ENCODE measurements around the gene PDZD2.
A peak's percentile ranks its signal among the peaks of the same experiment; 100 is the strongest.
"Not testable (repeated sequence)": the region's sequence is repeated elsewhere in the genome, so short reads cannot be mapped to it uniquely, and the experiment has no call there.

The PDZD2 gene

GRCh38 chr5:32031089-32031488 is 392.2 kb downstream of the PDZD2 start:
- no peak for TF ChIP-seq CTCF (IDR thresholded peaks at IDR 0.05; ENCODE audit: insufficient read depth, low read depth, low read length, missing control alignments)
- no peak overlapping the region for H3K4me3 ChIP-seq (ENCODE audit: low read length)
- DNase-seq (ENCODE audit: low read depth): peak; percentile 70

- no peak overlapping the region for H3K4me3 ChIP-seq (ENCODE audit: low read length)
- TF ChIP-seq CTCF (IDR thresholded peaks at IDR 0.05; ENCODE audit: insufficient read depth, low read depth, low read length, missing control alignments): peak; percentile 2
- DNase-seq (ENCODE audit: low read depth): no peak
Measured at GRCh38 chr5:32038523-32038922, 399.6 kb downstream of the PDZD2 start.

GRCh38 chr5:32039133-32039532 is 400.2 kb downstream of the PDZD2 start:
- not testable (repeated sequence) for H3K4me3 ChIP-seq (ENCODE audit: low read length); DNase-seq (ENCODE audit: low read depth)

DNA sequence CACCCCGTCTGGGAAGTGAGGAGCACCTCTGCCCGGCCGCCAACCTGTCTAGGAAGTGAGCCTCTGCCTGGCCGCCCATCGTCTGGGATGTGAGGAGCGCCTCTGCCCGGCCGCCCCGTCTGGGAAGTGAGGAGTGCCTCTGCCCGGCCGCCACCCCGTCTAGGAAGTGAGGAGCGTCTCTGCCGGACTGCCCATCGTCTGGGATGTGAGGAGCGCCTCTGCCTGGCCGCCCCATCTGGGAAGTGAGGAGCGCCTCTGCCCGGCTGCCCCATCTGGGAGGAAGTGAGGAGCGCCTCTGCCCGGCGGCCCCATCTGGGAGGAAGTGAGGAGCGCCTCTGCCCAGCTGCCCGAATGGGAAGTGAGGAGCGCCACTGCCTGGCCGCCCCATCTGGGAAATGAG is 400.7 kb downstream of the PDZD2 start:
- H3K4me3 ChIP-seq (ENCODE audit: low read length); DNase-seq (ENCODE audit: low read depth): not testable (repeated sequence)

DNA sequence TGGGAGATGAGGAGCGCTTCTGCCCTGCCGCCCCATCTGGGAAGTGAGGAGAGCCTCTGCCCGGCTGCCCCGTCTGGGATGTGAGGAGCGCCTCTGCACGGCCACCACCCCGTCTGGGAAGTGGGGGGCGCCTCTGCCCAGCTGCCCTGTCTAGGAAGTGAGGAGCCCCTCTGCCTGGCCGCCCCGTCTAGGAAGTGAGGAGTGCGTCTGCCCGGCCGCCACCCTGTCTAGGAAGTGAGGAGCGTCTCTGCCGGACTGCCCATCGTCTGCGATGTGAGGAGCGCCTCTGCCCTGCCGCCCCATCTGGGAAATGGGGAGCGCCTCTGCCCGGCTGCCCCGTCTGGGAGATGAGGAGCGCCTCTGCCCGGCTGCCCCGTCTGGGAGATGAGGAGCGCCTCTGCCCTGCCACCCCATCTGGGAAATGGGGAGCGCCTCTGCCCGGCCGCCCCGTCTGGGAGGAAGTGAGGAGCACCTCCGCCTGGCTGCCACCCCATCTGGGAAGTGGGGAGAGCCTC is 401.3 kb downstream of the PDZD2 start:
- not testable (repeated sequence) for H3K4me3 ChIP-seq (ENCODE audit: low read length); DNase-seq (ENCODE audit: low read depth)

- no peak overlapping the region for H3K4me3 ChIP-seq (ENCODE audit: low read length)
- DNase-seq (ENCODE audit: low read depth): peak; percentile 85
Measured at GRCh38 chr5:32042551-32042961, 403.6 kb downstream of the PDZD2 start.

GRCh38 chr5:32043105-32043504 is 404.2 kb downstream of the PDZD2 start:
- no peak for TF ChIP-seq CTCF (IDR thresholded peaks at IDR 0.05; ENCODE audit: insufficient read depth, low read depth, low read length, missing control alignments)
- H3K4me3 ChIP-seq (ENCODE audit: low read length): no peak overlapping the region
- DNase-seq (ENCODE audit: low read depth): no peak

More at GRCh38 chr5:32042551-32042961, 403.6 kb downstream of the PDZD2 start:
- no peak for TF ChIP-seq CTCF (IDR thresholded peaks at IDR 0.05; ENCODE audit: insufficient read depth, low read depth, low read length, missing control alignments)

- TF ChIP-seq CTCF (IDR thresholded peaks at IDR 0.05; ENCODE audit: insufficient read depth, low read depth, low read length, missing control alignments): no peak
- no peak overlapping the region for H3K4me3 ChIP-seq (ENCODE audit: low read length)
- DNase-seq (ENCODE audit: low read depth): no peak
Measured at GRCh38 chr5:32044434-32044833, 405.5 kb downstream of the PDZD2 start.

- DNase-seq (ENCODE audit: low read depth): peak; percentile 86
- no peak overlapping the region for H3K4me3 ChIP-seq (ENCODE audit: low read length)
- no peak for TF ChIP-seq CTCF (IDR thresholded peaks at IDR 0.05; ENCODE audit: insufficient read depth, low read depth, low read length, missing control alignments)
Measured at GRCh38 chr5:32044939-32045338, 406.0 kb downstream of the PDZD2 start.

All from epithelial cell of esophagus (primary cell).